Parathyroid adenoma (tissue), 2 donors: ENCODE data around the gene AMER2.

ENCODE experiments used
- H2AFZ ChIP-seq: fragments of 300-600 bp; sonication (generic); one replicate; pipeline ENCODE4 v1.7.0; 2017; ENCODE audit warnings: antibody characterized with exemption, mild to moderate bottlenecking
- H3K27ac ChIP-seq: fragments of 300-600 bp; sonication (generic); one replicate; pipeline ENCODE4 v1.7.0; 2017
- H3K27me3 ChIP-seq: fragments of 300-600 bp; sonication (generic); one replicate; pipeline ENCODE4 v1.7.0; 2017; ENCODE audit warnings: low read length; ENCODE audit not compliant: control insufficient read depth, insufficient read depth
- H3K36me3 ChIP-seq: fragments of 300-600 bp; sonication (generic); one replicate; pipeline ENCODE4 v1.7.0; 2017; ENCODE audit warnings: low read length; ENCODE audit not compliant: control insufficient read depth, insufficient read depth
- H3K4me1 ChIP-seq: fragments of 300-600 bp; sonication (generic); one replicate; pipeline ENCODE4 v1.7.0; 2017; ENCODE audit warnings: control low read depth
- H3K4me2 ChIP-seq: fragments of 300-600 bp; sonication (generic); one replicate; pipeline ENCODE4 v1.7.0; 2017; ENCODE audit warnings: low read length
- H3K4me3 ChIP-seq: fragments of 300-600 bp; sonication (generic); one replicate; pipeline ENCODE4 v1.7.0; 2017; ENCODE audit warnings: low read depth, low read length
- H3K79me2 ChIP-seq: fragments of 300-600 bp; sonication (generic); one replicate; pipeline ENCODE4 v1.7.0; 2017; ENCODE audit warnings: control low read depth
- H3K9ac ChIP-seq: fragments of 300-600 bp; sonication (generic); one replicate; pipeline ENCODE4 v1.7.0; 2017; ENCODE audit warnings: mild to moderate bottlenecking
- H3K9me3 ChIP-seq: fragments of 300-600 bp; sonication (generic); one replicate; pipeline ENCODE4 v1.7.0; 2017; ENCODE audit warnings: low read length; ENCODE audit not compliant: control insufficient read depth
- TF ChIP-seq, protein P1 (sequence below): fragments of 300-600 bp; sonication (generic); IDR thresholded peaks from one replicate; pipeline ENCODE4 v1.7.0; 2017; ENCODE audit warnings: antibody characterized with exemption, mild to moderate bottlenecking
- donor health status: primary hyperparathyroidism.

AMER2 gene

DNA sequence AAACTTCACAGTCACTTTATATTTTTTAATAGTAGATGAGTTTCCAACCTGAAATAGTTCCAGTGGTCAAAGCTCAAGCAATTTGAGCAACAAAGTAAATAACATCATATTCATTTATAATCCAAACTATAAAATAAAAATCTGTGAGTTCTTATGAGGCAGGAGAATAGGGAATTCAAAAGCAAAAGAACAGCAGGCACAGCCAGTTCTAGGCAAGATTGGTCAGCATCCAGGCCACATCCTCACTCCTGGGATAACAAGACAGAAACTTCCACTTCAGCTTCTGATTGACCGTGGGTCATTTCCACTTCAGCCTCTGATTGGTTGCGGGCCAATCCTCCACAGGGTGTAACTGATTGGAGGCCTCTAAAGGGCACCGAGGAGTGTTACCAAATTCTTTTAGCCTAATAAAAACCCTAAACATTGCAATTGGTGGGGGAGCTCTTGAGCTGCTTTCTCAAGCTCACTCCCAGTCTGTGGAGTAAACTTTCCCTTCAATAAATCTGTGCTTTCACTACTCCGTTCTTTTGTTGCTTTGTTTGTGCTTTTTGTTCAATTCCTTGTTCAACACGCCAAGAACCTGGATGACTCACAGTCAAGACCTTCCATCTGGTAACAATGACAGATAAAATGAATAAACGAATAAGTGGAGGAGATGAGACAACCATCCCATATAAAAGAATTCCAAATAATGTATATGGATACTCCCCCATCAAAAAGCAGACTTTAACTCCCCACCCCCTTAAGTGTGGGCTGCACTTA lies 42.6 kb upstream of the AMER2 start:
- no peaks in the 10 kb centered on the region for H3K9me3 ChIP-seq
- H2AFZ ChIP-seq = no peak overlapping the region
- no peaks in the 10 kb centered on the region for H3K27me3 ChIP-seq
- TF ChIP-seq, protein P1, sequence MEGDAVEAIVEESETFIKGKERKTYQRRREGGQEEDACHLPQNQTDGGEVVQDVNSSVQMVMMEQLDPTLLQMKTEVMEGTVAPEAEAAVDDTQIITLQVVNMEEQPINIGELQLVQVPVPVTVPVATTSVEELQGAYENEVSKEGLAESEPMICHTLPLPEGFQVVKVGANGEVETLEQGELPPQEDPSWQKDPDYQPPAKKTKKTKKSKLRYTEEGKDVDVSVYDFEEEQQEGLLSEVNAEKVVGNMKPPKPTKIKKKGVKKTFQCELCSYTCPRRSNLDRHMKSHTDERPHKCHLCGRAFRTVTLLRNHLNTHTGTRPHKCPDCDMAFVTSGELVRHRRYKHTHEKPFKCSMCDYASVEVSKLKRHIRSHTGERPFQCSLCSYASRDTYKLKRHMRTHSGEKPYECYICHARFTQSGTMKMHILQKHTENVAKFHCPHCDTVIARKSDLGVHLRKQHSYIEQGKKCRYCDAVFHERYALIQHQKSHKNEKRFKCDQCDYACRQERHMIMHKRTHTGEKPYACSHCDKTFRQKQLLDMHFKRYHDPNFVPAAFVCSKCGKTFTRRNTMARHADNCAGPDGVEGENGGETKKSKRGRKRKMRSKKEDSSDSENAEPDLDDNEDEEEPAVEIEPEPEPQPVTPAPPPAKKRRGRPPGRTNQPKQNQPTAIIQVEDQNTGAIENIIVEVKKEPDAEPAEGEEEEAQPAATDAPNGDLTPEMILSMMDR = no peak
- H3K4me1 ChIP-seq = no peaks in the 10 kb centered on the region
- no peaks in the 10 kb centered on the region for H3K36me3 ChIP-seq
- no peak overlapping the region for H3K4me2 ChIP-seq
- H3K9ac ChIP-seq = no peak overlapping the region
- no peaks in the 10 kb centered on the region for H3K79me2 ChIP-seq
- no peak overlapping the region for H3K4me3 ChIP-seq
- no peak overlapping the region for H3K27ac ChIP-seq

DNA sequence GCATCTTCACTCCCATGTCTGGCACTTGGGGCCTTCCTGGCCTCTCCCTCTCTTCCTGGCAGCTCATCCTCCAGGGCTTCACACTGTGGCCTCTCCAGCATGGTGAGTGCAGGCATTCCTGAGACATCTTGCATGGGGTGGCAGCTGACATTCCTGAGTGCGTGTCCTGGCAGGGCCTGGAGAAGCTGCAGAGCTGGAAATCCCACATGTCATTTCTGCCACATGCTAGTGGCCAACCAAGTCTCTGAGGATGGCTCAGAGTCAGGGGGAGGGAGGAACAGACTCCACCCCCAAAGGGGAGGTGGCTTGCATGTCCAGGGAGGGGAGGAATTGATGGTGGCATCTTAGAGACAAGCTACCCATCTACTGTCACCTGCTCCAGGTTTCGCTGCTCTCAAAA lies 41.6 kb upstream of the AMER2 start:
- Histone ChIP-seq H2AFZ (no peak overlapping the region), H3K4me2 (no peak overlapping the region), H3K27ac (no peak overlapping the region), H3K36me3 (no peaks in the 10 kb centered on the region), H3K27me3 (no peaks in the 10 kb centered on the region), H3K4me3 (no peak overlapping the region), H3K9ac (no peak overlapping the region), H3K4me1 (no peaks in the 10 kb centered on the region), H3K79me2 (no peaks in the 10 kb centered on the region), H3K9me3 (no peaks in the 10 kb centered on the region)
- TF ChIP-seq, protein P1 = no peak

DNA sequence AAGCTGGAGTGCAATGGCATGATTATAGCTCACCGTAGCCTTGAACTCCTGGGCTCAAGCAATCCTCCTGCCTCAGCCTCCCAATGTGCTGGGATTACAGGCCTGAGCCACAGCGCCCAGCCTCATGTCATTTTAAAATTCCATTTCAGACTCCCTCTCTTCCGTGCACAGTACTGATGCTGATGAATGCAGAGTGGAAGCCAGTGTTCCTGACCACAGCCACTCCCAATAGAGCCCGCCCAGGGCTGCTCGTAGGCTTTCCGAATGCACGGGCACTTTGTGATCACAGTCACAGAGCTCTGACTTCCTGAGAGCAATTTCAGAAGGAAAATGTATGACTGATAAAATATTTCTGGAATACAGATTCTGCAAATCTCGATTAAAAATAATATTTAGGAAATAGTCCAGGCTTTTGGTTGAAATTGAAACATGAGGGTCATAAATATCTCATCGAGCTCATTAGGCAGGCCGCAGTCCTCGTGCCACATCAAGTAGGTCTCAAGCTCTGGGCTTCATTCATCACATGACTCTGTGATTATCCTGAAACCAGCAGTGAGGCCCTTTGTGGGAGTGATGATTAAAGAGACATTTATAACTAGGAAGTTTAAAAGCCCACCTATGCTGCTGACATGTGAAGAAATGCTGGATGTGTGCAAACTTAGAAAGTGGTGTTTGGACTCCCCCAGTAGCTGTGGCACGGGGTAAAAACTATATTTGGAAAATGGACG lies 38.9 kb upstream of the AMER2 start:
- Histone ChIP-seq H3K36me3 (no peaks in the 10 kb centered on the region), H3K27ac (no peak overlapping the region), H2AFZ (no peak overlapping the region), H3K4me2 (no peak overlapping the region), H3K4me3 (no peak overlapping the region), H3K79me2 (no peaks in the 10 kb centered on the region), H3K4me1 (no peaks in the 10 kb centered on the region), H3K9ac (no peak overlapping the region), H3K27me3 (no peaks in the 10 kb centered on the region), H3K9me3 (no peaks in the 10 kb centered on the region)
- TF ChIP-seq, protein P1 = no peak

DNA sequence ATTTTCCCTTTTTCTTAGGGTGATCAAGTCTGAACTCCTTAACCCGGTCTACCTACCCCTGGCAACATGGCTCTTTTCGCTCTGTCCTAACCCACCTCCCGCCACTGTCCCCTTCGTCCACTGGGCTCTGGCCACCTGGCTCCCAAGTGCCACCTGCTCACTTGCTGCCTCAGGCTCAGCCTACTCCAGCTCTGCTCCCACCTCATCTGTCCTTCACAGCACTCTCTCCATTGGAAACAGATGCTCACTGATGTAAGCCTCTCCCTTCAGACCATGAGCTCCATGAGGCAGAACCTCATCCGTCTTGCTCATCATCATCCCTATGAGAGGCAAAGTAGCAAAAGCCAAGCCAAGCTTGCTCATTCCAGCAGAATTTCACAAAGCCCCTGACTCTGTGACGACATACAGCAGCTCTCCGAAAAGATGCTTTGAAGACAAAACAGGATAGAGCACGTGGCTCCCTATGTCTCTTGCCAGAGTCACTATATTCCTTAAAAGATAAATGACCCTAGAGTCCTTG lies 35.3 kb upstream of the AMER2 start:
- H3K27me3 ChIP-seq = no peaks in the 10 kb centered on the region
- H3K9ac ChIP-seq = no peak overlapping the region
- no peak overlapping the region for H3K27ac ChIP-seq
- H3K79me2 ChIP-seq = no peaks in the 10 kb centered on the region
- H3K4me2 ChIP-seq = no peak overlapping the region
- no peaks in the 10 kb centered on the region for H3K9me3 ChIP-seq
- H2AFZ ChIP-seq = no peak overlapping the region
- no peaks in the 10 kb centered on the region for H3K4me1 ChIP-seq
- H3K4me3 ChIP-seq = no peak overlapping the region
- TF ChIP-seq, protein P1 = no peak
- no peaks in the 10 kb centered on the region for H3K36me3 ChIP-seq
